Astrocyte (in vitro differentiated cells and primary cell): ENCODE measurements around the gene PRODH.
"Not testable (repeated sequence)": the region's sequence is repeated elsewhere in the genome, so short reads cannot be mapped to it uniquely, and the experiment has no call there.

Experiments
- EZH2 ChIP-seq: IDR thresholded peaks from 2 replicates; pipeline ENCODE4 v1.6.1; 2012; ENCODE audit warnings: mild to moderate bottlenecking, low read length, inconsistent platforms; ENCODE audit not compliant: insufficient read depth
- TF ChIP-seq, protein P1 (sequence below): IDR thresholded peaks from 2 replicates; pipeline ENCODE4 v1.5.1; 2011; ENCODE audit warnings: low read depth, mild to moderate bottlenecking, inconsistent platforms, low read length, moderate library complexity; ENCODE audit not compliant: insufficient read depth

DNA sequence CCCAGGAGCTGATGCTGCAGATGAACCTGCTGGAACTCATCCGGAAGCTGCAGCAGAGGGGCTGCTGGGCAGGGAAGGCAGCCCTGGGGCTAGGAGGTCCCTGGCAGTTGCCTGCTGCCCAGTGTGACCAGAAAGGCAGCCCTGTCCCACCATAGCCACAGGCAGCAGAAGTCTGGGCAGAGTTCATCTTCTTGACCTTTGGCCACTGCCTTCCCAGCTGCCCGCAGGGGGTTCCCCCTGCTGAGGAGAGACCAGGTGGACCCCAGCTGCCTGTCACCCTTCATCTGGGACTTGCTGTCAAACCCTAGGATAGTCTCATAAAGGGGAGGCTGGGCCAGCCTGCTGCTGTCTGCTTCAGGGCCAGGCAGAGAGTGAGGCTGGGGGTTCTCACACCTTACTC, 24.6 kb downstream of the PRODH start:
- TF ChIP-seq, protein P1, sequence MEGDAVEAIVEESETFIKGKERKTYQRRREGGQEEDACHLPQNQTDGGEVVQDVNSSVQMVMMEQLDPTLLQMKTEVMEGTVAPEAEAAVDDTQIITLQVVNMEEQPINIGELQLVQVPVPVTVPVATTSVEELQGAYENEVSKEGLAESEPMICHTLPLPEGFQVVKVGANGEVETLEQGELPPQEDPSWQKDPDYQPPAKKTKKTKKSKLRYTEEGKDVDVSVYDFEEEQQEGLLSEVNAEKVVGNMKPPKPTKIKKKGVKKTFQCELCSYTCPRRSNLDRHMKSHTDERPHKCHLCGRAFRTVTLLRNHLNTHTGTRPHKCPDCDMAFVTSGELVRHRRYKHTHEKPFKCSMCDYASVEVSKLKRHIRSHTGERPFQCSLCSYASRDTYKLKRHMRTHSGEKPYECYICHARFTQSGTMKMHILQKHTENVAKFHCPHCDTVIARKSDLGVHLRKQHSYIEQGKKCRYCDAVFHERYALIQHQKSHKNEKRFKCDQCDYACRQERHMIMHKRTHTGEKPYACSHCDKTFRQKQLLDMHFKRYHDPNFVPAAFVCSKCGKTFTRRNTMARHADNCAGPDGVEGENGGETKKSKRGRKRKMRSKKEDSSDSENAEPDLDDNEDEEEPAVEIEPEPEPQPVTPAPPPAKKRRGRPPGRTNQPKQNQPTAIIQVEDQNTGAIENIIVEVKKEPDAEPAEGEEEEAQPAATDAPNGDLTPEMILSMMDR, result not testable (repeated sequence)
- not testable (repeated sequence) for TF ChIP-seq EZH2
